ENCODE data around the gene LIN52. TPM values are rescaled to one million over a fixed set of nuclear protein-coding genes. Genes with fewer than 3 reads are reported as not detected.

Gene LIN52
- total RNA-seq, 1 donor from 2014 or later = 8.4 TPM

- H3K36me3 ChIP-seq (ENCODE audit: control insufficient read depth, insufficient read depth, low read length) = no peaks in the 10 kb centered on the region
- TF ChIP-seq, protein P1, sequence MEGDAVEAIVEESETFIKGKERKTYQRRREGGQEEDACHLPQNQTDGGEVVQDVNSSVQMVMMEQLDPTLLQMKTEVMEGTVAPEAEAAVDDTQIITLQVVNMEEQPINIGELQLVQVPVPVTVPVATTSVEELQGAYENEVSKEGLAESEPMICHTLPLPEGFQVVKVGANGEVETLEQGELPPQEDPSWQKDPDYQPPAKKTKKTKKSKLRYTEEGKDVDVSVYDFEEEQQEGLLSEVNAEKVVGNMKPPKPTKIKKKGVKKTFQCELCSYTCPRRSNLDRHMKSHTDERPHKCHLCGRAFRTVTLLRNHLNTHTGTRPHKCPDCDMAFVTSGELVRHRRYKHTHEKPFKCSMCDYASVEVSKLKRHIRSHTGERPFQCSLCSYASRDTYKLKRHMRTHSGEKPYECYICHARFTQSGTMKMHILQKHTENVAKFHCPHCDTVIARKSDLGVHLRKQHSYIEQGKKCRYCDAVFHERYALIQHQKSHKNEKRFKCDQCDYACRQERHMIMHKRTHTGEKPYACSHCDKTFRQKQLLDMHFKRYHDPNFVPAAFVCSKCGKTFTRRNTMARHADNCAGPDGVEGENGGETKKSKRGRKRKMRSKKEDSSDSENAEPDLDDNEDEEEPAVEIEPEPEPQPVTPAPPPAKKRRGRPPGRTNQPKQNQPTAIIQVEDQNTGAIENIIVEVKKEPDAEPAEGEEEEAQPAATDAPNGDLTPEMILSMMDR (IDR thresholded peaks at IDR 0.05; ENCODE audit: insufficient read depth, low read length, severe bottlenecking) = no peak
- H3K27me3 ChIP-seq (ENCODE audit: control insufficient read depth, insufficient read depth, low read length) = no peaks in the 10 kb centered on the region
- no peak for DNase-seq (ENCODE audit: low read depth)
- FAIRE-seq = no peak
- no peak overlapping the region for H3K4me3 ChIP-seq (ENCODE audit: low read depth, low read length)
Observed at GRCh38 chr14:74134484-74134883, 49.7 kb downstream of the LIN52 start.

- Histone ChIP-seq H3K4me3 (ENCODE audit: low read depth, low read length) (no peak overlapping the region), H3K36me3 (ENCODE audit: control insufficient read depth, insufficient read depth, low read length) (no peaks in the 10 kb centered on the region), H3K27me3 (ENCODE audit: control insufficient read depth, insufficient read depth, low read length) (no peaks in the 10 kb centered on the region)
- DNase-seq (ENCODE audit: low read depth) (no peak), FAIRE-seq (no peak)
- TF ChIP-seq, protein P1 (IDR thresholded peaks at IDR 0.05; ENCODE audit: insufficient read depth, low read length, severe bottlenecking) = no peak
Observed at GRCh38 chr14:74135426-74135825, 50.7 kb downstream of the LIN52 start.

DNA sequence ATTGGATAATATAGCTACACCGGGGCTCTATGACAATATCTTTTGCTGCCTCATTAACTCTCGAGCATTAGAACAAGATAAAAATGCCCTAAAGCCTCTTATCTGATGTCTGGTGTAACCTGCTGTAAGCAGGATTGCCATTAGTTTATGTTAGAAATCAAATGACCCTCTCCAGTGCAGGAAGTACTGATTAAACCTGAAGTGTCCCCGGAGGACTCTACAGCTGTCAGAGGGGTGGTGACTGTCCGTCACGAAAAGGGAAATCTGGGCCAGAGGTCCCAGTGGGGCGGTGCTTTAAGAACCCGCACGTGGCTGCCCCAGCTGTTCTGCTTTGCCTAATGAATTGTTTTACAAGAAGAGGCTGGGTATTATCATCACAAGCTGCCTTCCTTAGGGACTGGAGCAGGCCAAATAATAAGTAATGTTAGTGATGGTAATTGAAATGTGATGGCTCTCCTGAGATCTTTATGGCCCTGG is 55.7 kb downstream of the LIN52 start:
- no peaks in the 10 kb centered on the region for H3K27me3 ChIP-seq (ENCODE audit: control insufficient read depth, insufficient read depth, low read length)
- TF ChIP-seq, protein P1 (IDR thresholded peaks at IDR 0.05; ENCODE audit: insufficient read depth, low read length, severe bottlenecking) = no peak
- DNase-seq (ENCODE audit: low read depth) (no peak), FAIRE-seq (no peak)
- H3K4me3 ChIP-seq (ENCODE audit: low read depth, low read length) = no peak overlapping the region
- H3K36me3 ChIP-seq (ENCODE audit: control insufficient read depth, insufficient read depth, low read length) = no peaks in the 10 kb centered on the region

DNA sequence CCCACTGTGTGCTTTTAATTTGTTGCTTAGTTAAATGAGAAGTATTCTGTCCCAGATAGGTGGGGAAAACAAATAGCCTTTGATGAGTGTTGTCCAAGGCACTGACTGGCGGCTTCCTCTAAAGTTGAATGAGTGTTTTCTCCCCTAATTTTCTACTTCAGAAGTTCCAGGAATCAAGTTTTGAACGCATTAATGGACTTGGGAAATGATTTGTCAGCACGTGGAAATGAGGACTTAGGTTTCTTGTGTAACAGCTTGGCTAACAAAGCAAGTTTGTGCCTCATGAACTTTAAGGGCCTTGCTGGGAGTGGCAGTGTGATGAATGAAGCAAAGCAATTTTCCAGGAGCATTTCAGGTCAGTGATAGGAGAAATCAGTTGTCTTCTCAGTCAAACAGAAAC is 56.9 kb downstream of the LIN52 start:
- DNase-seq (ENCODE audit: low read depth) = peak; percentile 23
- no peaks in the 10 kb centered on the region for H3K27me3 ChIP-seq (ENCODE audit: control insufficient read depth, insufficient read depth, low read length)

GRCh38 chr14:74142523-74142922 is 57.8 kb downstream of the LIN52 start:
- Histone ChIP-seq H3K4me3 (ENCODE audit: low read depth, low read length) (no peak overlapping the region), H3K36me3 (ENCODE audit: control insufficient read depth, insufficient read depth, low read length) (no peaks in the 10 kb centered on the region), H3K27me3 (ENCODE audit: control insufficient read depth, insufficient read depth, low read length) (no peaks in the 10 kb centered on the region)
- DNase-seq (ENCODE audit: low read depth) (no peak), FAIRE-seq (no peak)
- TF ChIP-seq, protein P1 (IDR thresholded peaks at IDR 0.05; ENCODE audit: insufficient read depth, low read length, severe bottlenecking) = no peak

More for the DNA sequence above, 56.9 kb downstream of the LIN52 start:
- Histone ChIP-seq H3K4me3 (ENCODE audit: low read depth, low read length) (no peak overlapping the region), H3K36me3 (ENCODE audit: control insufficient read depth, insufficient read depth, low read length) (no peaks in the 10 kb centered on the region)
- FAIRE-seq = peak; percentile 64
- TF ChIP-seq, protein P1 (IDR thresholded peaks at IDR 0.05; ENCODE audit: insufficient read depth, low read length, severe bottlenecking) = no peak

DNA sequence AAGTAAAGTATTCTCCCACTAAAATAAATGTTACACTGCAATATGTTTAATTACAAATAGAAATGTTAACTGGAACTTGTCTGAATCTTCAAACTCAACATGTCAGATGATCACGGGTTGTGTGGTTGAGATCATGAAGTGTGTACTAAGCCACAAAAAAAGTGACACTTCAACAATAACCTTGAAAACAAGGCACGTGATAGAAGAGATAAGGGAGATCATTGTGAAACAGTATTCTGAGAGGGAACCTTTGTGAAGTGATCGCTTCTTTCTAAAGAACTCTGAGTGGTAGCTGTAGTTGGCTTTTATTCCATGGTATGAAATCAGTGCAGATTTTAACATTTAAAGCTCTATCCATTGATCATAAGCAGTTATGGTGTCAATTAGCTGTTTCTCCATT is 60.0 kb downstream of the LIN52 start:
- FAIRE-seq (no peak), DNase-seq (ENCODE audit: low read depth) (no peak)
- TF ChIP-seq, protein P1 (IDR thresholded peaks at IDR 0.05; ENCODE audit: insufficient read depth, low read length, severe bottlenecking) = no peak
- Histone ChIP-seq H3K36me3 (ENCODE audit: control insufficient read depth, insufficient read depth, low read length) (no peaks in the 10 kb centered on the region), H3K4me3 (ENCODE audit: low read depth, low read length) (no peak overlapping the region), H3K27me3 (ENCODE audit: control insufficient read depth, insufficient read depth, low read length) (no peaks in the 10 kb centered on the region)
